ENCODE measurements around the gene BMP8A.
"Not testable (repeated sequence)": the region's sequence is repeated elsewhere in the genome, so short reads cannot be mapped to it uniquely, and the experiment has no call there.

Gene BMP8A

GRCh38 chr1:39491146-39491921 is at the start of gene BMP8A:
Gene BMP8A (plus strand): TSS chr1:39491636. CDS start chr1:39491992, 356 bp downstream.
- DNase-seq: peak; percentile 70

- DNase-seq: no peak
These were observed 49.6 kb upstream of the BMP8A start for GRCh38 chr1:39441797-39442196.

GRCh38 chr1:39445573-39445972 is 45.9 kb upstream of the BMP8A start:
- DNase-seq: no peak

- no peak for DNase-seq
These were observed 44.4 kb upstream of the BMP8A start for GRCh38 chr1:39446986-39447567.

- DNase-seq: not testable (repeated sequence)
These were observed 41.4 kb upstream of the BMP8A start for GRCh38 chr1:39450041-39450440.

- DNase-seq: no peak
These were observed 40.4 kb upstream of the BMP8A start for GRCh38 chr1:39450956-39451606.

- no peak for DNase-seq
These were observed 39.4 kb upstream of the BMP8A start for GRCh38 chr1:39452081-39452480.

- DNase-seq: no peak
These were observed 38.9 kb upstream of the BMP8A start for GRCh38 chr1:39452540-39452939.

- DNase-seq: no peak
These were observed 37.8 kb upstream of the BMP8A start for GRCh38 chr1:39453603-39454002.

- no peak for DNase-seq
These were observed 32.4 kb upstream of the BMP8A start for GRCh38 chr1:39458991-39459390.

- no peak for DNase-seq
These were observed 29.4 kb upstream of the BMP8A start for GRCh38 chr1:39462074-39462473.

- no peak for DNase-seq
These were observed 24.9 kb upstream of the BMP8A start for GRCh38 chr1:39466413-39467107.

- DNase-seq: not testable (repeated sequence)
These were observed 24.2 kb upstream of the BMP8A start for GRCh38 chr1:39467108-39467720.

- no peak for DNase-seq
These were observed 22.3 kb upstream of the BMP8A start for GRCh38 chr1:39469150-39469549.

GRCh38 chr1:39470040-39470439 is 21.4 kb upstream of the BMP8A start:
- no peak for DNase-seq

GRCh38 chr1:39472826-39473225 is 18.6 kb upstream of the BMP8A start:
- no peak for DNase-seq

- DNase-seq: no peak
These were observed 18.1 kb upstream of the BMP8A start for GRCh38 chr1:39473324-39473723.

- no peak for DNase-seq
These were observed 16.6 kb upstream of the BMP8A start for GRCh38 chr1:39474810-39475209.

- not testable (repeated sequence) for DNase-seq
These were observed 15.9 kb upstream of the BMP8A start for GRCh38 chr1:39475551-39475950.

GRCh38 chr1:39478126-39478915 is 13.1 kb upstream of the BMP8A start:
- no peak for DNase-seq

GRCh38 chr1:39481289-39481688 is 10.1 kb upstream of the BMP8A start:
- no peak for DNase-seq

- no peak for DNase-seq
These were observed 8.2 kb upstream of the BMP8A start for GRCh38 chr1:39483276-39483675.

Measured in NCI-H2171 treated with DMSO at 0.1 percent for 48 hours (cell line).